ENCODE results near the gene ANO10.

The ANO10 gene

DNA sequence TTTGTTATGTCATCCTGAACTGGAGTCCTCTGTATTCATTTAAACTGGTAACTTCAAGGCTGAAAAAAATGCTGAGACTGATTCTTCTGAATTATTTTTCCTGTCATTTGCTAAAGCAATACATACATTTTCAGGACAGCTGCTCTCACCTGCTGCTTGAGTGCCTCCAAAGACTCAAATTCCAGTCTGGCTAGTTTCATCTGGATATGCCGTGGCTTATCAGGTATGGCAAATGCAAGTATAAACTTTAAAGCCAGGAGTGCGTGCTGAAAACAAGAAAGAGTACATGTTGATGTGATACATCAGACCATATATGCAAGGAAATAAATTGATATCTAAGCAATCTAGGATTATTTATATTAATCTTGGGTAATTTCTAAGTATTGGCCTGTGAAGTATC lies 189.3 kb downstream of the ANO10 start:
- ChIA-PET POLR2A (ENCODE audit: low non-redundant PET) (no interaction called here), CTCF (no interaction called here)
- no peak overlapping the region for H3K27ac ChIP-seq
- no peak for DNase-seq (ENCODE audit: low spot score)
- TF ChIP-seq, protein P1, sequence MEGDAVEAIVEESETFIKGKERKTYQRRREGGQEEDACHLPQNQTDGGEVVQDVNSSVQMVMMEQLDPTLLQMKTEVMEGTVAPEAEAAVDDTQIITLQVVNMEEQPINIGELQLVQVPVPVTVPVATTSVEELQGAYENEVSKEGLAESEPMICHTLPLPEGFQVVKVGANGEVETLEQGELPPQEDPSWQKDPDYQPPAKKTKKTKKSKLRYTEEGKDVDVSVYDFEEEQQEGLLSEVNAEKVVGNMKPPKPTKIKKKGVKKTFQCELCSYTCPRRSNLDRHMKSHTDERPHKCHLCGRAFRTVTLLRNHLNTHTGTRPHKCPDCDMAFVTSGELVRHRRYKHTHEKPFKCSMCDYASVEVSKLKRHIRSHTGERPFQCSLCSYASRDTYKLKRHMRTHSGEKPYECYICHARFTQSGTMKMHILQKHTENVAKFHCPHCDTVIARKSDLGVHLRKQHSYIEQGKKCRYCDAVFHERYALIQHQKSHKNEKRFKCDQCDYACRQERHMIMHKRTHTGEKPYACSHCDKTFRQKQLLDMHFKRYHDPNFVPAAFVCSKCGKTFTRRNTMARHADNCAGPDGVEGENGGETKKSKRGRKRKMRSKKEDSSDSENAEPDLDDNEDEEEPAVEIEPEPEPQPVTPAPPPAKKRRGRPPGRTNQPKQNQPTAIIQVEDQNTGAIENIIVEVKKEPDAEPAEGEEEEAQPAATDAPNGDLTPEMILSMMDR (conservative IDR thresholded peaks at IDR 0.05; ENCODE audit: low read depth), result no peak

DNA sequence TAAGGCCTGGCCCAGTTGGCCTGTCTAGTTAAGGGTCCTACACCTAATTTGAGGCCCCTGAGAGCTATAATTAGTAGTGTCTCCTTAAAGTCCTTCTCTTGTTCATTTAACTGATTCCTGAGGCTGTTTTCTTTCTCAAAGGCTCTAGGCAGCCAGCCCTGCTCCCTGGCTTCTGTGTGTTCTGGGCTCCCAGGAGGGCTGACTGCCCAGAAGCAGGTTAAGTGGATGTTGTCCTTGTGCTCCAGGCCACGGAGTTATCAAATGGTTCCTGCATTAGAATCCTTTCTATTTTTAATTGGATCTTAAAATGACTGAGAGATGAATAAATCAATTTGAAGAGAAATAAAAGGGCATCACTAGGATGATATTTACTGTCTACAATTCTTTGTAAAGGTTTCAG lies 195.4 kb downstream of the ANO10 start:
- POLR2A ChIA-PET (ENCODE audit: low non-redundant PET), result no interaction called here
- H3K27ac ChIP-seq, result no peak overlapping the region
- CTCF ChIA-PET, result no interaction called here
- TF ChIP-seq, protein P1 (conservative IDR thresholded peaks at IDR 0.05; ENCODE audit: low read depth), result no peak
- no peak for DNase-seq (ENCODE audit: low spot score)

DNA sequence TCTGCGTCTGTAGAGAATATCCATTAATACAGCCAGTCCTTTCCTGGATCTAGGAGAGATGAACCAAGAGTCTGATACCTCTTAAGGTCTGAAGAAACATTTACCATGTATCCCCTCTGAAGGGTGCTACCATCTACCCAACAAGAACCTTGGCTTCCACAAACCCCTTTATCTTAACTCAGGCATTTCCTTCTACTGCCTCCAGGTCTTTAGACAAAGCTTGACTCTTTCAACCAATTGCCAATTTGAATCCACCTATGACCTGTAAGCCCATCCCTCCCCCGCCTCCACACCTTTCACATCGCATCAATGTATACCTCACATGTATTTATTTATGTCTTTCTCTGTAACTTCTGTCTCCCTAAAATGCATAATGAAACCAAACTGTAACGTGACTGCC lies 196.0 kb downstream of the ANO10 start:
- TF ChIP-seq, protein P1 (conservative IDR thresholded peaks at IDR 0.05; ENCODE audit: low read depth), result no peak
- POLR2A ChIA-PET (ENCODE audit: low non-redundant PET), result no interaction called here
- CTCF ChIA-PET, result no interaction called here
- DNase-seq (ENCODE audit: low spot score), result no peak
- H3K27ac ChIP-seq, result no peak overlapping the region

DNA sequence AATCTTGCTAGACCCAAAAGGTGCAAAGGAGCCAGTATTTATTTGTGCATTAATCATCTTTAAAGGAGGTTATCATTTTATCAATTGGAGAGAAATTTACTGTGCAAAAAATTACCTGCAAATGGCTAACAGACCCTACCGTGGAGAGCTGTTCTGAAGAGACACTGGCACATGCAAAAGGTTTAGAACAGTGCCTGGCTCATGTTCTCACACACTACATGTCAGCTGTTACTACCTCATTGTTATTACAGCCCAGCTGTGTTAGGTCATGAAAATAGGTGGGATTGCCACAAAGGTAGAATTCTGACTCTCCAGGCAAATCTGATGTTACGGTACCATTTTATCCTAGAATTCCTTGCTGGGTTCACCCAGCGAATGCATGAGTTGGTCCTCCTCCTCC lies 198.2 kb downstream of the ANO10 start:
- POLR2A ChIA-PET (ENCODE audit: low non-redundant PET), result no interaction called here
- TF ChIP-seq, protein P1 (conservative IDR thresholded peaks at IDR 0.05; ENCODE audit: low read depth), result no peak
- no peak for DNase-seq (ENCODE audit: low spot score)
- H3K27ac ChIP-seq, result no peak overlapping the region
- CTCF ChIA-PET, result no interaction called here

DNA sequence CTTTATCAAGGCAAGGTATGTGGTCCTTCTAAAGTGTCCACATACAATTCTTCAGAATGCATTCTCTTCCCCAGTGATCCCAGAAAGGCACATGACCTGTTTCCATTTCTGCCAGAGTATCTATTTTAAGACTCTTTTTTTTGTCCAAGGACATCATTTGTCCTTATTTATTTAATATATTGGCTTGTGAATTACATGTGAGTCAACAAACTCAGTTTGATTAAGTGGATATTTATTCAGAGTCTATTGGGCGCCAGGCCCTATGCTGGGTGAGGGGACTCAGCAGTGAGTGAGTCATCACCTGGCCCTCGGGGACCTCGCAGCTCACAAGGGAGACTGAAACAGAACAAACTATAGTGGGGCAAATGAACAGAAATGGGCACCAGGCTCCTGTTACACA lies 198.7 kb downstream of the ANO10 start:
- TF ChIP-seq, protein P1 (conservative IDR thresholded peaks at IDR 0.05; ENCODE audit: low read depth), result no peak
- POLR2A ChIA-PET (ENCODE audit: low non-redundant PET), result no interaction called here
- CTCF ChIA-PET, result interaction anchor here (0.6 kb wide), 1 partner anchor 27 kb away, joined by 4 read pairs; no protein-coding TSS in a partner anchor
- no peak overlapping the region for H3K27ac ChIP-seq
- DNase-seq (ENCODE audit: low spot score), result no peak

DNA sequence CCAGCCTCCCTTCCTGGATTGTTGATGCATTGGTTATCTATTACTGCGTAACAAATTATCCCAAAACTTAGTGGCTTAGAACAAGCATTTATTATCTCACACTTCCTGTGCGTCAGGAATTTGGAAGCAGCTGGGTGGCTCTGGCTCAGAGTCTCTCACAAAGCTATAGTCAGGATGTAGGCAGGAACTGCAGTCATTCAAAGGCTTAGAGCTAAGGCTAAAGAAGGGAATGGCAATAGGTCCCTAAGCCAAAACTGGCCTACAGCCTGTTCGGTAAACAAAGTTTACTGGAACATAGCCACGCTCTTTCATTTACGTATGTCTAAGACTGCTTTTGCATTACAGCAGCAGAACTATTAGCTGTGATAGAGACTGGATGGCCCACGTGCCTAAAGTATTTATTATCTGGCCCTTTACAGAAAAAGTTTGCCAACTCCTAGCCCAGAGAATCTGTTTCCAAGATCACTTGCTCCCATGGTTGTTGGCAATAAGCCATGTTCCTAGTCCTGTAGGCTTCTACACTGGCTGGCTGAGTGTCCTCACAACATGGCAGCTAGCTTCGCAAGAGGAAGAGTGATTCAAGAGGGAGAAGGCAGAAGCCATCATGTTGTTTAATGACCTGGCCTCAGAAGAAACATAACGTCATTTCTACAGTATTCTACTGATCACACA lies 203.1 kb downstream of the ANO10 start:
- POLR2A ChIA-PET (ENCODE audit: low non-redundant PET), result no interaction called here
- no peak for DNase-seq (ENCODE audit: low spot score)
- TF ChIP-seq, protein P1 (conservative IDR thresholded peaks at IDR 0.05; ENCODE audit: low read depth), result no peak
- H3K27ac ChIP-seq, result no peak overlapping the region
- CTCF ChIA-PET, result no interaction called here
